ENCODE measurements around the gene BCL7C.

BCL7C gene

DNA sequence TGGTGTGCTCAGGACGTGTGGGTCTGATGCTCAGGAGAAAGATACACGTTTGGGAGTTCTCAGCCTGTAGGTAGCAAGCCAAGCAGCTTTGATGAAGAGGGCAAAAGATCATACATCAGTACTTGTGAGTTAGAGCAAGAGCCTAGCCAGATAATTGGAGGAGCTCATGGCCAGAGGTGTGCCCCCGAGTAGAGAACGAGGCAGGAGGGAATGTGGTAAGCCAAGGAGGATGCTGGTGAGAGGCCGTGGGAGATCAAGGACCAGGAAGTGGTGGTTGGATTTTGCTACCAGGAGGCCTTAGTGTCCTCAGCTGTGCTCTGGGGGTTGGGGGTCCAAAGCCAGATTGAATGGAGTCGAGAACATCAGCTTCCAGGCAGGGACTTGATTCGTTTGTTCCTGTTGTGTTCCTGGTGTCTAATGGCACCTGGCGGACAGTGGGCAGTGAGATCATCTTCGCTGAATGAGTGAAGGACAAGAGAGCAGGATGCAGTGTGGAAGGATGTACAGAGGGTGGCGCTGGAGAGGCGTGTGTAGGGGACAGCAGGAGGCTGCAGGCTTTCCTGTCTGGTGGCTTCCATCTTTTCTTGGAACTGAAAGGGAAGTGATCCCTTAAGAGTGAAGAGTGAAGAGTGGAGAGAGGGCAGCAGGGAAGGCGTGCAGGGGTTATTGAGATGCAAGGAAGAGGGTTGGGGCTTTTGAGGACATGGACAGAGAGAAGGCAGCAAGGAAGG is 41.1 kb upstream of the BCL7C start:
- no peak overlapping the region for H3K4me3 ChIP-seq
- H3K9me3 ChIP-seq = no peaks in the 10 kb centered on the region
- peak in 1 of 2 donors; percentile 55 for DNase-seq
- peak; percentile 47 to 49 for TF ChIP-seq CTCF (IDR thresholded peaks at IDR 0.05)
- H3K36me3 ChIP-seq = peaks cover 7 to 77% (median 33%) of the 10 kb centered on the region in 3 donors
- H3K27ac ChIP-seq = no peak overlapping the region
- peaks cover 0 to 15% (median 5%) of the 10 kb centered on the region in 4 donors for H3K4me1 ChIP-seq
- intact Hi-C loops (cut with DNase I; ENCODE audit: low total_unique reads) = no loop called here
- no peaks in the 10 kb centered on the region for H3K27me3 ChIP-seq

DNA sequence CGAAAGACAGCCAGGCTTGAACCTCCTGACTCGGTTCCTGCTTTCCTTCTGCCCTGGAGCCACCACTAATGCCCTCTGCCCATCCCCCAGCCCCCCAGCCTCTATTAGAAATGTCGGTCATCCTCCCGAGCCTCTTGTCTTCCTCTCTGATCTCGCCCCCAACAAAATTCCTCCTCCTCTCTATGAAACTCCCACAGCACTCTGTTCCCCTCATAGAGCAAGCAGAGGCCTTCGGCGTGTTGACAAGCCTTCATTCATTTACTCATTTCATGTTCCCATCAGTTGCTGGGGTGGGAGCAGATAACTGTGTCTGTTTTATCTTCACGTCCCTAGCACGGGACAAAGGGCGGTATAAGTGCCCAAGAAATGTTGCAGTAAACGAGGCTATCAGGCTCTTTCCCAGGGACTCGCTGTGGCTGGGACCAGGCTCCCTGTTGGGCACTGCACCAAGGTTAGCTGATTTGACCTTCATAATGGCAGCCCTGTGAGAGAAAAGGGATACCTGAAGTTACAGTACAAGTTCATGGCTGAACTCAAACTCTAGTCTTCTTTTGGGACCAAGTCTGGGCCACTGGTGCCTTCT is 37.3 kb upstream of the BCL7C start:
- Histone ChIP-seq H3K4me3 (no peak overlapping the region), H3K27ac (no peak overlapping the region), H3K9me3 (no peaks in the 10 kb centered on the region), H3K27me3 (no peaks in the 10 kb centered on the region), H3K4me1 (peaks cover 0 to 12% (median 3%) of the 10 kb centered on the region in 4 donors), H3K36me3 (peaks cover 7 to 94% (median 38%) of the 10 kb centered on the region in 3 donors)
- DNase-seq = no peak
- no peak for TF ChIP-seq CTCF (IDR thresholded peaks at IDR 0.05)
- intact Hi-C loops (cut with DNase I; ENCODE audit: low total_unique reads) = no loop called here

- no peak for DNase-seq
- H3K27me3 ChIP-seq = no peaks in the 10 kb centered on the region
- no peak overlapping the region for H3K4me3 ChIP-seq
- H3K9me3 ChIP-seq = no peaks in the 10 kb centered on the region
- no peak for TF ChIP-seq CTCF (IDR thresholded peaks at IDR 0.05)
- peaks cover 0 to 17% (median 3%) of the 10 kb centered on the region in 4 donors for H3K4me1 ChIP-seq
- peaks cover 7 to 91% (median 38%) of the 10 kb centered on the region in 3 donors for H3K36me3 ChIP-seq
- intact Hi-C loops (cut with DNase I; ENCODE audit: low total_unique reads) = no loop called here
- no peak overlapping the region for H3K27ac ChIP-seq
Observed at GRCh38 chr16:30930160-30930571, 36.3 kb upstream of the BCL7C start.

GRCh38 chr16:30929167-30929566 is 35.3 kb upstream of the BCL7C start:
- Histone ChIP-seq H3K27ac (no peak overlapping the region), H3K27me3 (no peaks in the 10 kb centered on the region), H3K9me3 (no peaks in the 10 kb centered on the region), H3K4me1 (peaks cover 0 to 27% (median 12%) of the 10 kb centered on the region in 4 donors), H3K4me3 (no peak overlapping the region), H3K36me3 (peaks cover 7 to 82% (median 38%) of the 10 kb centered on the region in 3 donors)
- intact Hi-C loops (cut with DNase I; ENCODE audit: low total_unique reads) = no loop called here
- no peak for DNase-seq
- no peak for TF ChIP-seq CTCF (IDR thresholded peaks at IDR 0.05)

DNA sequence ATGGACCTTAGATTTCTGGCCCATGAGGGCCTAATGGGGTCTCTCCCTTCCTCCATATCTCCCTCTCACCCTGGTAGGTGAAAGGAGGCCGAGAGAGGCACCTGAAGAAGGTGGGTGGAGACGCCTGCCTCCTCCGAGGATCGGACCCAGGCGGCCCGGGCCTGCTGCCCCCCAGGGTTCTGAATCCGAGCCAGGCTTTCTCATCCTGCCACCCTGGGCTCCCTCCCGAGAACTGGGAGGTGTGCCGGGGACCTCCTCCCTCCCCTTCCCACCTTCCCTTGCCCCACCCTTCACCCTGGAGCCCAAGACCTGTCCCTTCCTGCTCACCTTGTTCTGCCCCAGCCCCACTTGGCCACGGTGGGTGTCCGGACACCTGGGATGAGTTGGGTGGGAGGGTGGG is 34.5 kb upstream of the BCL7C start:
- DNase-seq = no peak
- Histone ChIP-seq H3K27me3 (no peaks in the 10 kb centered on the region), H3K36me3 (peaks cover 7 to 74% (median 38%) of the 10 kb centered on the region in 3 donors), H3K27ac (no peak overlapping the region), H3K9me3 (no peaks in the 10 kb centered on the region), H3K4me3 (no peak overlapping the region), H3K4me1 (peaks cover 0 to 33% (median 16%) of the 10 kb centered on the region in 4 donors)
- intact Hi-C loops (cut with DNase I; ENCODE audit: low total_unique reads) = no loop called here
- no peak for TF ChIP-seq CTCF (IDR thresholded peaks at IDR 0.05)

Data from tibial artery (tissue), 4 donors.